Prostate gland (tissue), 2 donors: ENCODE measurements around the gene KRT7. TPM values are rescaled to one million over a fixed set of nuclear protein-coding genes. Genes with fewer than 3 reads are reported as not detected.

ENCODE experiments used
- DNase-seq: peaks from one replicate; pipeline ENCODE4 v3.0.0-alpha.2; 2019; ENCODE audit warnings: low spot score
- H3K27ac ChIP-seq, 2 donors: fragments of 200-600 bp; sonication (generic); 2 replicates each; pipeline ENCODE4 v1.5.1; 2017 to 2019
- H3K27me3 ChIP-seq: fragments of 200-600 bp; sonication (generic); replicated peaks from 2 replicates; pipeline ENCODE4 v1.5.1; 2019; ENCODE audit not compliant: insufficient read depth
- H3K36me3 ChIP-seq, 2 donors: fragments of 200-600 bp; sonication (generic); 1 replicate in 1 of 2; 2 replicates in 1 of 2; pipeline versions ENCODE4 v1.5.1 to v1.8.1; 2017 to 2019
- H3K4me1 ChIP-seq: fragments of 200-600 bp; sonication (generic); replicated peaks from 2 replicates; pipeline ENCODE4 v1.5.1; 2019
- H3K4me3 ChIP-seq, 2 donors: fragments of 200-600 bp; sonication (generic); 2 replicates each; pipeline ENCODE4 v1.5.1; 2017 to 2019
- H3K9me3 ChIP-seq: fragments of 200-600 bp; sonication (generic); 2 replicates; pipeline ENCODE4 v1.5.1; 2017
- CTCF ChIP-seq, 4 experiments: fragments of 200-600 bp in 2 of 4; fragments of 450-650 bp in 2 of 4; sonication (generic) in 2 of 4; IDR thresholded peaks; 1 replicate in 3 of 4; 2 replicates in 1 of 4; pipeline ENCODE4 v1.5.1; 2016 to 2019; ENCODE audit warnings: antibody characterized with exemption in 4 of 4, mild to moderate bottlenecking in 2 of 4, moderate library complexity in 2 of 4
- POLR2A ChIP-seq: fragments of 450-650 bp; IDR thresholded peaks from one replicate; pipeline ENCODE4 v1.6.1; 2016; ENCODE audit warnings: antibody characterized with exemption, mild to moderate bottlenecking
- POLR2AphosphoS5 ChIP-seq: sonication (generic); formaldehyde crosslinking; IDR thresholded peaks from one replicate; pipeline ENCODE4 v1.6.1; 2017; ENCODE audit warnings: antibody characterized with exemption
- whole genome bisulfite sequencing: methylation state at CpG from one replicate; pipeline ENCODE4 v1.1.5; 2018; 5-methylcytosine and 5-hydroxymethylcytosine counted together
- intact Hi-C: fragments of 100-400 bp; cut with DNase I; formaldehyde crosslinking; loops from one replicate; pipeline ENCODE4 v1.14.2; 2022
- total RNA-seq, 2 donors: library from RNA; depleted of rRNA; stranded (reverse); fragments of >200 nt; gene quantifications; one replicate each; pipeline ENCODE4 v1.1.0, GENCODE V29; 2016

Gene KRT7
- total RNA-seq, 2 donors from 2014 or later, result 53.1 to 151 TPM

- intact Hi-C loops, result no loop called here
- H3K9me3 ChIP-seq, result no peaks in the 10 kb centered on the region
- DNase-seq, result no peak
- H3K27ac ChIP-seq, result peak overlapping the region; percentile 65 to 69
- H3K4me3 ChIP-seq, result no peak overlapping the region
- no peaks in the 10 kb centered on the region for H3K27me3 ChIP-seq
- 49% methylated on average over 8 of the region's 8 CpGs for WGBS
- no peaks in the 10 kb centered on the region for H3K36me3 ChIP-seq
- no peak for TF ChIP-seq POLR2A
- TF ChIP-seq POLR2AphosphoS5, result peak; percentile 35
- no peak for TF ChIP-seq CTCF (IDR thresholded peaks at IDR 0.05)
- peaks cover 10% of the 10 kb centered on the region for H3K4me1 ChIP-seq
Measured at GRCh38 chr12:52230364-52231281, 2.4 kb upstream of the KRT7 start.

- no peaks in the 10 kb centered on the region for H3K27me3 ChIP-seq
- H3K4me1 ChIP-seq, result peaks cover 10% of the 10 kb centered on the region
- no peak for DNase-seq
- TF ChIP-seq POLR2AphosphoS5 (peak; percentile 58), POLR2A (no peak)
- H3K4me3 ChIP-seq, result no peak overlapping the region
- H3K36me3 ChIP-seq, result no peaks in the 10 kb centered on the region
- H3K9me3 ChIP-seq, result no peaks in the 10 kb centered on the region
- intact Hi-C loops, result no loop called here
- peak overlapping the region; percentile 65 to 69 for H3K27ac ChIP-seq
- WGBS, result 52% methylated on average over 13 of the region's 16 CpGs
Measured at GRCh38 chr12:52231305-52232202, 1.5 kb upstream of the KRT7 start.

GRCh38 chr12:52232203-52232673, 805 bp upstream of the KRT7 start:
- no peak for DNase-seq
- no peaks in the 10 kb centered on the region for H3K36me3 ChIP-seq
- H3K4me1 ChIP-seq, result peaks cover 10% of the 10 kb centered on the region
- H3K4me3 ChIP-seq, result no peak overlapping the region
- H3K27ac ChIP-seq, result peak overlapping the region; percentile 65 to 69
- no peak for TF ChIP-seq CTCF (IDR thresholded peaks at IDR 0.05)
- no peak for TF ChIP-seq POLR2A
- TF ChIP-seq POLR2AphosphoS5, result no peak
- no peaks in the 10 kb centered on the region for H3K27me3 ChIP-seq
- no peaks in the 10 kb centered on the region for H3K9me3 ChIP-seq
- 63% methylated on average over 12 of the region's 12 CpGs for WGBS
- intact Hi-C loops, result no loop called here

- Histone ChIP-seq H3K27me3 (no peaks in the 10 kb centered on the region), H3K4me3 (peak overlapping the region; percentile 6 to 19), H3K4me1 (peaks cover 10% of the 10 kb centered on the region), H3K27ac (peak overlapping the region; percentile 49 to 69), H3K36me3 (no peaks in the 10 kb centered on the region), H3K9me3 (no peaks in the 10 kb centered on the region)
- 46% methylated on average over 34 of the region's 40 CpGs for WGBS
- no peak for DNase-seq
- TF ChIP-seq POLR2A, result no peak
- no peak for TF ChIP-seq POLR2AphosphoS5
- no peak for TF ChIP-seq CTCF (IDR thresholded peaks at IDR 0.05)
- intact Hi-C loops, result no loop called here
Measured at GRCh38 chr12:52233462-52234207, 592 bp downstream of the KRT7 start.
